H1 (cell line): Measurements from ENCODE around the gene PEX5L. TPM values are rescaled to one million over a fixed set of nuclear protein-coding genes. Genes with fewer than 3 reads are reported as not detected.

Experiments
- CTCF ChIA-PET: fragments of 300-600 bp; sonication (Branson Sonifier 250); formaldehyde crosslinking; loops from one replicate; lab custom pipeline; 2021; ENCODE audit not compliant: partially characterized antibody; lab: Charles Lee
- POLR2A ChIA-PET: fragments of 300-600 bp; sonication (Branson Sonifier 250); formaldehyde crosslinking; loops from one replicate; lab custom pipeline; 2021; ENCODE audit warnings: inconsistent platforms; ENCODE audit not compliant: partially characterized antibody; lab: Charles Lee
- DNase-seq, 2 experiments: peaks; one replicate each; pipeline versions ENCODE4 v3.0.0 to v3.0.0-alpha.2; 2010 to 2022; ENCODE audit warnings: low spot score in 2 of 2, low read depth in 1 of 2, mixed read lengths in 1 of 2
- FAIRE-seq: peaks from 2 replicates; lab custom pipeline; 2011; peaks lifted over from hg19 to GRCh38; lab: Jason Lieb, UNC
- H2AFZ ChIP-seq: 2 replicates; pipeline ENCODE4 v1.8.1; 2012; ENCODE audit warnings: low read length, inconsistent platforms
- H2AK5ac ChIP-seq: 2 replicates; pipeline ENCODE4 v1.6.1; 2013; ENCODE audit warnings: low read depth, low read length
- H2BK120ac ChIP-seq: replicated peaks from 2 replicates; pipeline ENCODE3; 2013; ENCODE audit warnings: low read depth, low read length, inconsistent platforms
- H2BK12ac ChIP-seq: 2 replicates; pipeline ENCODE4 v1.6.1; 2013; ENCODE audit warnings: low read depth, low read length
- H2BK15ac ChIP-seq: 2 replicates; pipeline ENCODE4 v1.6.1; 2013; ENCODE audit warnings: low read length
- H2BK20ac ChIP-seq: 2 replicates; pipeline ENCODE4 v1.6.1; 2013; ENCODE audit warnings: low read length
- H2BK5ac ChIP-seq: 2 replicates; pipeline ENCODE4 v1.6.1; 2013; ENCODE audit warnings: low read depth, low read length
- H3K14ac ChIP-seq: 2 replicates; pipeline ENCODE4 v1.6.1; 2013; ENCODE audit warnings: inconsistent platforms; ENCODE audit not compliant: insufficient read length
- H3K18ac ChIP-seq: 2 replicates; pipeline ENCODE4 v1.6.1; 2013; ENCODE audit warnings: low read length; ENCODE audit errors: extremely low read depth
- H3K23ac ChIP-seq: 2 replicates; pipeline ENCODE4 v1.6.1; 2013; ENCODE audit warnings: inconsistent platforms; ENCODE audit not compliant: insufficient read length
- H3K23me2 ChIP-seq: 2 replicates; pipeline ENCODE4 v1.6.1; 2013; ENCODE audit warnings: low read depth, low read length
- H3K27ac ChIP-seq: 2 replicates; pipeline ENCODE4 v1.6.1; 2011; ENCODE audit warnings: low read depth, low read length, inconsistent platforms
- H3K27me3 ChIP-seq, 4 experiments: replicated peaks in 1 of 4; 1 replicate in 1 of 4; 2 replicates in 3 of 4; pipeline versions ENCODE4 v1.6.1 to v1.8.1; 2011 to 2013; ENCODE audit warnings: low read length in 3 of 4, mild to moderate bottlenecking in 3 of 4, inconsistent platforms in 2 of 4, mixed read lengths in 2 of 4, moderate library complexity in 1 of 4; ENCODE audit not compliant: control insufficient read depth in 3 of 4, insufficient read depth in 3 of 4; ENCODE audit errors: extremely low read depth in 1 of 4
- H3K36me3 ChIP-seq, 4 experiments: 2 replicates each; pipeline versions ENCODE4 v1.6.1 to v1.8.1; 2011 to 2013; ENCODE audit warnings: mild to moderate bottlenecking in 4 of 4, low read length in 3 of 4, moderate library complexity in 2 of 4, control low read depth in 1 of 4, inconsistent platforms in 1 of 4; ENCODE audit not compliant: insufficient read depth in 4 of 4, control insufficient read depth in 2 of 4
- H3K4ac ChIP-seq: replicated peaks from 2 replicates; pipeline ENCODE3; 2013; ENCODE audit warnings: low read length, low read depth, mixed read lengths, inconsistent platforms; ENCODE audit not compliant: insufficient read length
- H3K4me1 ChIP-seq, 4 experiments: replicated peaks in 1 of 4; 1 replicate in 1 of 4; 2 replicates in 3 of 4; pipeline versions ENCODE4 v1.6.1 to v1.8.1; 2011 to 2013; ENCODE audit warnings: low read length in 3 of 4, inconsistent platforms in 2 of 4, mixed read lengths in 1 of 4; ENCODE audit not compliant: insufficient read depth in 4 of 4, control insufficient read depth in 3 of 4
- H3K4me2 ChIP-seq, 2 experiments: 2 replicates each; pipeline versions ENCODE4 v1.6.1 to v1.8.1; 2011 to 2013; ENCODE audit warnings: low read depth in 2 of 2, low read length in 2 of 2, control low read depth in 1 of 2, inconsistent platforms in 1 of 2, mild to moderate bottlenecking in 1 of 2; ENCODE audit not compliant: insufficient read depth in 1 of 2
- H3K4me3 ChIP-seq, 4 experiments: fragments of 200-600, 300-600 bp in 1 of 4; sonication (generic), shearing (Covaris generic), sonication (Bioruptor Twin) in 1 of 4; 2 replicates each; pipeline versions ENCODE4 v1.5.1 to v1.8.1; 2011 to 2016; ENCODE audit warnings: low read length in 4 of 4, low read depth in 3 of 4, control low read depth in 2 of 4, inconsistent platforms in 2 of 4, mild to moderate bottlenecking in 2 of 4, mixed read lengths in 1 of 4, moderate library complexity in 1 of 4; ENCODE audit not compliant: insufficient read depth in 2 of 4; ENCODE audit errors: extremely low read depth in 1 of 4
- H3K56ac ChIP-seq: replicated peaks from 2 replicates; pipeline ENCODE3; 2013; ENCODE audit warnings: low read depth, mild to moderate bottlenecking, mixed read lengths, low read length, inconsistent platforms; ENCODE audit not compliant: insufficient read length
- H3K79me1 ChIP-seq: 2 replicates; pipeline ENCODE4 v1.6.1; 2013; ENCODE audit warnings: low read depth, low read length, control low read depth
- H3K79me2 ChIP-seq, 2 experiments: 2 replicates each; pipeline versions ENCODE4 v1.6.1 to v1.8.1; 2012 to 2013; ENCODE audit warnings: low read length in 2 of 2, mild to moderate bottlenecking in 2 of 2, inconsistent platforms in 1 of 2; ENCODE audit not compliant: insufficient read depth in 2 of 2, control insufficient read depth in 1 of 2
- H3K9ac ChIP-seq, 4 experiments: replicated peaks in 1 of 4; 1 replicate in 1 of 4; 2 replicates in 3 of 4; pipeline versions ENCODE4 v1.6.1 to v1.8.1; 2011 to 2013; ENCODE audit warnings: low read depth in 3 of 4, low read length in 3 of 4, control low read depth in 2 of 4, mild to moderate bottlenecking in 2 of 4, moderate library complexity in 2 of 4, inconsistent platforms in 1 of 4; ENCODE audit errors: extremely low read depth in 1 of 4
- H3K9me3 ChIP-seq, 2 experiments: 2 replicates each; pipeline versions ENCODE4 v1.6.1 to v1.8.1; 2012 to 2013; ENCODE audit warnings: mild to moderate bottlenecking in 2 of 2, moderate library complexity in 2 of 2, control low read depth in 1 of 2, inconsistent platforms in 1 of 2, low read depth in 1 of 2, low read length in 1 of 2, mixed read lengths in 1 of 2; ENCODE audit not compliant: insufficient read depth in 2 of 2
- H4K20me1 ChIP-seq, 2 experiments: replicated peaks in 1 of 2; 2 replicates each; pipeline versions ENCODE3 to v1.8.1; 2011 to 2013; ENCODE audit warnings: inconsistent platforms in 2 of 2, low read length in 2 of 2, mild to moderate bottlenecking in 1 of 2; ENCODE audit not compliant: insufficient read depth in 2 of 2, control insufficient read depth in 1 of 2
- H4K5ac ChIP-seq: 2 replicates; pipeline ENCODE4 v1.6.1; 2013; ENCODE audit warnings: low read length, low read depth, mixed read lengths, inconsistent platforms; ENCODE audit not compliant: insufficient read length
- H4K8ac ChIP-seq: 2 replicates; pipeline ENCODE4 v1.8.0; 2013; ENCODE audit warnings: mild to moderate bottlenecking, moderate library complexity, low read length, inconsistent platforms; ENCODE audit not compliant: insufficient read depth; ENCODE audit errors: extremely low read depth
- H4K91ac ChIP-seq: replicated peaks from 2 replicates; pipeline ENCODE3; 2013; ENCODE audit warnings: low read length, mixed read lengths, inconsistent platforms; ENCODE audit not compliant: insufficient read length
- BACH1 ChIP-seq: IDR thresholded peaks from 2 replicates; pipeline ENCODE4 v1.6.1; 2012; ENCODE audit warnings: low read length, improper control_type of control experiment
- CBX5 ChIP-seq: fragments of 300-800, 300-1000 bp; sonication (generic); IDR thresholded peaks from 2 replicates; pipeline ENCODE4 v1.7.1; 2016; ENCODE audit warnings: antibody characterized with exemption, low read length, low read depth
- CHD2 ChIP-seq: IDR thresholded peaks from 2 replicates; pipeline ENCODE4 v1.6.1; 2012; ENCODE audit warnings: low read length, improper control_type of control experiment
- HDAC2 ChIP-seq, 2 experiments: fragments of 300-600 bp in 1 of 2; sonication (generic) in 1 of 2; IDR thresholded peaks; 2 replicates each; pipeline ENCODE4 v1.6.1; 2011 to 2012; ENCODE audit warnings: low read depth in 2 of 2, low read length in 2 of 2, mild to moderate bottlenecking in 2 of 2, moderate library complexity in 2 of 2, borderline replicate concordance in 1 of 2, inconsistent platforms in 1 of 2
- KDM1A ChIP-seq: fragments of 200-600, 300-600 bp; sonication (generic); IDR thresholded peaks from 2 replicates; pipeline ENCODE4 v1.7.1; 2016; ENCODE audit warnings: mild to moderate bottlenecking, low read length, borderline replicate concordance
- NRF1 ChIP-seq: IDR thresholded peaks from 2 replicates; pipeline ENCODE4 v1.6.1; 2011; ENCODE audit warnings: mild to moderate bottlenecking, low read depth, low read length, improper control_type of control experiment
- POU5F1 ChIP-seq: IDR thresholded peaks from 2 replicates; pipeline ENCODE4 v1.6.1; 2011; ENCODE audit warnings: low read depth, mild to moderate bottlenecking, low read length, moderate library complexity
- ZNF274 ChIP-seq: IDR thresholded peaks from 2 replicates; pipeline ENCODE4 v1.7.0; 2012; ENCODE audit warnings: low read length, borderline replicate concordance; ENCODE audit errors: extremely low read depth
- WGBS, 2 experiments: shearing (Covaris generic) in 1 of 2; methylation state at CpG; one replicate each; pipeline versions ENCODE4 v1.1.6 to v1.1.7; 2013 to 2015; ENCODE audit warnings: low lambda C conversion rate in 2 of 2, mixed read lengths in 2 of 2, inconsistent platforms in 1 of 2, low coverage in 1 of 2, missing lambda C conversion rate in 1 of 2; ENCODE audit not compliant: insufficient replicate concordance in 2 of 2, insufficient coverage in 1 of 2, insufficient read length in 1 of 2; ENCODE audit errors: extremely low coverage in 1 of 2, missing lambda C conversion rate in 1 of 2; 5-methylcytosine and 5-hydroxymethylcytosine counted together
- polyA plus RNA-seq, 7 experiments: library from polyadenylated mRNA; depleted of rRNA in 3 of 7; stranded (reverse) in 5 of 7; unstranded in 2 of 7; fragments of >200 nt in 5 of 7; fragments of 200-250 nt in 2 of 7; gene quantifications; 1 replicate in 5 of 7; 2 replicates in 1 of 7; 4 replicates in 1 of 7; pipeline versions ENCODE4 v1.2.1 to v1.2.3, GENCODE V29; 2011 to 2013; ENCODE audit warnings: missing spikeins in 2 of 7, mixed read lengths in 2 of 7
- total RNA-seq: library from RNA; stranded (reverse); fragmentation: NEBNext Ultra II Directional; extraction: Animal tissue kit (Norgen Biotek cat#: 25700); gene quantifications from 2 replicates; pipeline ENCODE4 v1.2.1, GENCODE V29; 2021
- TF ChIP-seq, protein P1 (sequence below): IDR thresholded peaks from 2 replicates; pipeline ENCODE4 v1.6.1; 2012; ENCODE audit warnings: low read length, inconsistent platforms

PEX5L gene
- total and polyA plus RNA-seq, 2 of the 8 experiments (the other 6 are each of a cell fraction or from before 2014, with no cell fraction given): 0.80 to 4.2 TPM

DNA sequence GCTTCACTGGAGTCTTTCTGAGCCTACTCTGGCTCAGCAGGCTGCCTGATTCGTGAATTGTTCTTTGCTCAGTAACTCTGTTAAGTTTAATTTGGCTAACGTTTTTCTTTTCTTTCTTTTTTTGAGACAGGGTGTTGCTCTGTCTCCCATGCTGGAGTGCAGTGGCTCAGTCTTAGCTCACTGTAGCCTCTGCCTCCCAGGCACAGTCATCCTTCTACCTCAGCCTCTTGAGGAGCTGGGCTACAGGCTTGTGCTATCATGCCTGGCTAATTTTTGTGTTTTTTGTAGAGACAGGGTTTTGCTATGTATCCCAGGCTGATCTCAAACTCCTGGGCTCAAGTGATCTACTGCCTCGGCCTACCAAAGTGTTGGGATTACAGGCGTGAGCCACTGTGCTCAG, 165.0 kb downstream of the PEX5L start:
- no peak overlapping the region for H3K14ac ChIP-seq
- no peaks in the 10 kb centered on the region for H4K20me1 ChIP-seq
- H3K79me2 ChIP-seq: no peaks in the 10 kb centered on the region
- H2BK12ac ChIP-seq: no peak overlapping the region
- no peak overlapping the region for H3K4me2 ChIP-seq
- no peak for FAIRE-seq
- H3K23me2 ChIP-seq: no peaks in the 10 kb centered on the region
- no peak overlapping the region for H4K8ac ChIP-seq
- no peak overlapping the region for H2BK20ac ChIP-seq
- 86% methylated on average over 4 of the region's 4 CpGs; no CpG with 5 or more reads in 1 of the 2 experiments for WGBS, 2 experiments
- no peak overlapping the region for H4K91ac ChIP-seq
- ChIA-PET POLR2A (interaction anchor here (1.0 kb wide), 1 partner anchor 11 kb away, joined by 3 read pairs; no protein-coding TSS in a partner anchor), CTCF (interaction anchor here (0.9 to 2.9 kb wide), 7 partner anchors 11 to 351 kb away, joined by 3 to 25 read pairs (median 8); no protein-coding TSS in a partner anchor)
- H2AK5ac ChIP-seq: no peak overlapping the region
- peak overlapping the region; percentile 80; the same call in 1 of the 2 replicates for H2AFZ ChIP-seq
- no peak overlapping the region for H3K4ac ChIP-seq
- H2BK120ac ChIP-seq: no peak overlapping the region
- H4K5ac ChIP-seq: no peak overlapping the region
- H3K79me1 ChIP-seq: no peaks in the 10 kb centered on the region
- no peaks in the 10 kb centered on the region for H3K27me3 ChIP-seq
- H3K23ac ChIP-seq: no peak overlapping the region
- no peak for DNase-seq
- H3K27ac ChIP-seq: no peak overlapping the region
- no peak overlapping the region for H2BK5ac ChIP-seq
- H3K36me3 ChIP-seq: no peaks in the 10 kb centered on the region
- H3K9ac ChIP-seq: no peak overlapping the region
- H3K4me1 ChIP-seq: peaks cover 0 to 3% (median 0%) of the 10 kb centered on the region in 4 experiments; a peak in 2 of 7 replicates
- H2BK15ac ChIP-seq: no peak overlapping the region
- H3K4me3 ChIP-seq: no peak overlapping the region
- H3K9me3 ChIP-seq: no peaks in the 10 kb centered on the region
- H3K18ac ChIP-seq: no peak overlapping the region
- no peak overlapping the region for H3K56ac ChIP-seq
- no peak for TF ChIP-seq CBX5
- no peak for TF ChIP-seq NRF1
- no peak for TF ChIP-seq BACH1
- TF ChIP-seq POU5F1: no peak
- no peak for TF ChIP-seq ZNF274
- no peak for TF ChIP-seq KDM1A
- TF ChIP-seq, protein P1, sequence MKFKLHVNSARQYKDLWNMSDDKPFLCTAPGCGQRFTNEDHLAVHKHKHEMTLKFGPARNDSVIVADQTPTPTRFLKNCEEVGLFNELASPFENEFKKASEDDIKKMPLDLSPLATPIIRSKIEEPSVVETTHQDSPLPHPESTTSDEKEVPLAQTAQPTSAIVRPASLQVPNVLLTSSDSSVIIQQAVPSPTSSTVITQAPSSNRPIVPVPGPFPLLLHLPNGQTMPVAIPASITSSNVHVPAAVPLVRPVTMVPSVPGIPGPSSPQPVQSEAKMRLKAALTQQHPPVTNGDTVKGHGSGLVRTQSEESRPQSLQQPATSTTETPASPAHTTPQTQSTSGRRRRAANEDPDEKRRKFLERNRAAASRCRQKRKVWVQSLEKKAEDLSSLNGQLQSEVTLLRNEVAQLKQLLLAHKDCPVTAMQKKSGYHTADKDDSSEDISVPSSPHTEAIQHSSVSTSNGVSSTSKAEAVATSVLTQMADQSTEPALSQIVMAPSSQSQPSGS: no peak
- no peak for TF ChIP-seq HDAC2 (IDR thresholded peaks at IDR 0.05; ENCODE audit: borderline replicate concordance in 1 of 2, low read depth in 2 of 2, low read length in 2 of 2)
- TF ChIP-seq CHD2: no peak
